GM23248 (cell line): ENCODE measurements around the gene JMJD4.

Experiments used
- EZH2 ChIP-seq: fragments of 200-600 bp; sonication (generic); IDR thresholded peaks from 2 replicates; pipeline ENCODE4 v1.6.1; 2018; ENCODE audit warnings: antibody characterized with exemption, mild to moderate bottlenecking; ENCODE audit not compliant: insufficient read depth, poor library complexity, severe bottlenecking
- EZH2phosphoT487 ChIP-seq: fragments of 200-600 bp; sonication (generic); IDR thresholded peaks from 2 replicates; pipeline ENCODE4 v1.6.1; 2018; ENCODE audit warnings: antibody characterized with exemption, moderate library complexity, mild to moderate bottlenecking, low read depth; ENCODE audit not compliant: insufficient read depth

DNA sequence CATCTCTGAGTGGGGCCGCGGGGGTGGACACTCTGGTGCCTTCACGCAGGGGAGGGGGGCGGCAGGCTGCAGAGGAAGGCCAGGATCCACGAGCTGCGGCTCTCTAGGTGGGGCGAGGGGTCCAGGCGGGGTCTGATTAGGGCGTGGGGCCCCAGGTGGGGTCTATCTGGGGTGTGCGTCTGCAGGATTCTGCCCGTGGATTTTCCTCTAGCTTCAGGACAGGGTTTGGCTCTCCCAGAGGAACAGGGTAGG lies 6.3 kb downstream of the JMJD4 start:
- no peak for TF ChIP-seq EZH2
- TF ChIP-seq EZH2phosphoT487, result no peak
